Testis (tissue), 2 donors: ENCODE data around the gene ZNF502.

ENCODE experiments used
- CTCF ChIP-seq, 3 experiments: fragments of 450-650 bp in 2 of 3; fragments of 200-600 bp in 1 of 3; sonication (generic) in 1 of 3; IDR thresholded peaks; one replicate each; pipeline ENCODE4 v1.5.1; 2016 to 2019; ENCODE audit warnings: antibody characterized with exemption in 3 of 3, mild to moderate bottlenecking in 2 of 3, moderate library complexity in 1 of 3
- POLR2A ChIP-seq: fragments of 450-650 bp; IDR thresholded peaks from one replicate; pipeline ENCODE4 v1.6.1; 2017; ENCODE audit warnings: antibody characterized with exemption, mild to moderate bottlenecking, moderate library complexity

GRCh38 chr3:44721231-44722102, 9.0 kb downstream of the ZNF502 start:
- no peak for TF ChIP-seq CTCF (IDR thresholded peaks at IDR 0.05)
- TF ChIP-seq POLR2A = no peak
